Fibroblast of gingiva (primary cell): ENCODE measurements around the gene SLC24A3.

Source experiments
- DNase-seq: peaks from one replicate; pipeline ENCODE4 v3.0.0-alpha.2; 2011; ENCODE audit warnings: low read depth

Gene SLC24A3

GRCh38 chr20:19457611-19458010 is 245.2 kb downstream of the SLC24A3 start:
- DNase-seq = no peak

- peak; percentile 67 for DNase-seq
Observed at GRCh38 chr20:19460386-19460785, 247.9 kb downstream of the SLC24A3 start.

GRCh38 chr20:19462491-19462890 is 250.0 kb downstream of the SLC24A3 start:
- no peak for DNase-seq

- DNase-seq = no peak
Observed at GRCh38 chr20:19463597-19463996, 251.2 kb downstream of the SLC24A3 start.

GRCh38 chr20:19465536-19465935 is 253.1 kb downstream of the SLC24A3 start:
- no peak for DNase-seq

- DNase-seq = no peak
Observed at GRCh38 chr20:19466206-19466928, 253.9 kb downstream of the SLC24A3 start.

GRCh38 chr20:19473216-19473921 is 260.9 kb downstream of the SLC24A3 start:
- DNase-seq = no peak

GRCh38 chr20:19473922-19474286 is 261.5 kb downstream of the SLC24A3 start:
- DNase-seq = no peak

GRCh38 chr20:19478320-19478895 is 266.0 kb downstream of the SLC24A3 start:
- no peak for DNase-seq

- no peak for DNase-seq
Observed at GRCh38 chr20:19482726-19483125, 270.3 kb downstream of the SLC24A3 start.

GRCh38 chr20:19483309-19483708 is 270.9 kb downstream of the SLC24A3 start:
- DNase-seq = peak; percentile 10

- no peak for DNase-seq
Observed at GRCh38 chr20:19486446-19486845, 274.0 kb downstream of the SLC24A3 start.

GRCh38 chr20:19487420-19487819 is 275.0 kb downstream of the SLC24A3 start:
- DNase-seq = no peak

- no peak for DNase-seq
Observed at GRCh38 chr20:19491241-19491640, 278.8 kb downstream of the SLC24A3 start.

GRCh38 chr20:19492116-19492515 is 279.7 kb downstream of the SLC24A3 start:
- DNase-seq = no peak

- no peak for DNase-seq
Observed at GRCh38 chr20:19492687-19493336, 280.4 kb downstream of the SLC24A3 start.

GRCh38 chr20:19493794-19494495 is 281.5 kb downstream of the SLC24A3 start:
- no peak for DNase-seq

GRCh38 chr20:19495905-19496703 is 283.7 kb downstream of the SLC24A3 start:
- DNase-seq = peak; percentile 73

- DNase-seq = peak; percentile 67
Observed at GRCh38 chr20:19497064-19497463, 284.6 kb downstream of the SLC24A3 start.

GRCh38 chr20:19498756-19499155 is 286.3 kb downstream of the SLC24A3 start:
- no peak for DNase-seq

- DNase-seq = no peak
Observed at GRCh38 chr20:19501476-19502115, 289.2 kb downstream of the SLC24A3 start.
